GM18508 (cell line): Measurements from ENCODE around the gene DVL2.
A peak's percentile ranks its signal among the peaks of the same experiment; 100 is the strongest.
"Not testable (repeated sequence)": the region's sequence is repeated elsewhere in the genome, so short reads cannot be mapped to it uniquely, and the experiment has no call there.

ENCODE experiments used
- ATAC-seq: cut with Tn5 transposase; IDR thresholded peaks from one replicate; pipeline ENCODE4 v1.9.1; 2021; ENCODE audit warnings: moderate number of reproducible peaks; ENCODE audit not compliant: insufficient read depth, unreplicated experiment

The DVL2 gene

GRCh38 chr17:7258731-7259554 is 24.6 kb upstream of the DVL2 start:
- no peak for ATAC-seq

GRCh38 chr17:7256766-7257456 is 22.6 kb upstream of the DVL2 start:
- no peak for ATAC-seq

- ATAC-seq: no peak
Measured at GRCh38 chr17:7254511-7254910, 20.2 kb upstream of the DVL2 start.

- ATAC-seq: no peak
Measured at GRCh38 chr17:7253082-7253481, 18.8 kb upstream of the DVL2 start.

GRCh38 chr17:7252176-7253043 is 18.1 kb upstream of the DVL2 start, which contains the start of gene ELP5:
ELP5 (plus strand) TSS chr17:7252215; CDS start chr17:7252551, 336 bp downstream.
- peak; percentile 30 for ATAC-seq

- peak; percentile 63 for ATAC-seq
Measured at GRCh38 chr17:7251661-7252175, 17.4 kb upstream of the DVL2 start, which contains the start of gene CTDNEP1. CTDNEP1 (minus strand) TSS chr17:7251734; CDS start chr17:7251296, 438 bp downstream.

- no peak for ATAC-seq
Measured at GRCh38 chr17:7250695-7251627, 16.6 kb upstream of the DVL2 start.

- no peak for ATAC-seq
Measured at GRCh38 chr17:7249830-7250229, 15.5 kb upstream of the DVL2 start.

GRCh38 chr17:7249214-7249613 is 14.9 kb upstream of the DVL2 start:
- no peak for ATAC-seq

GRCh38 chr17:7248796-7249195 is 14.5 kb upstream of the DVL2 start:
- no peak for ATAC-seq

- no peak for ATAC-seq
Measured at GRCh38 chr17:7246779-7247178, 12.5 kb upstream of the DVL2 start.

- not testable (repeated sequence) for ATAC-seq
Measured at GRCh38 chr17:7243838-7244237, 9.5 kb upstream of the DVL2 start.

- no peak for ATAC-seq
Measured at GRCh38 chr17:7243453-7243729, 9.1 kb upstream of the DVL2 start.

- ATAC-seq: peak; percentile 41
Measured at GRCh38 chr17:7242717-7243452, 8.6 kb upstream of the DVL2 start.

- ATAC-seq: peak; percentile 9
Measured at GRCh38 chr17:7241783-7242716, 7.7 kb upstream of the DVL2 start, which contains the start of gene GABARAP. GABARAP (minus strand) TSS chr17:7242449; CDS start chr17:7242330, 119 bp downstream.

- no peak for ATAC-seq
Measured at GRCh38 chr17:7241090-7241733, 6.9 kb upstream of the DVL2 start.

- no peak for ATAC-seq
Measured at GRCh38 chr17:7240375-7240774, 6.1 kb upstream of the DVL2 start.
